ENCODE measurements around the gene CCR6. TPM values are rescaled to one million over a fixed set of nuclear protein-coding genes. Genes with fewer than 3 reads are reported as not detected.
A peak's percentile ranks its signal among the peaks of the same experiment; 100 is the strongest.

CCR6 gene
- total and polyA plus RNA-seq, 2 of the 8 experiments (the other 6 are each of a cell fraction or from before 2014, with no cell fraction given) = 0.06 TPM; not detected in 1

DNA sequence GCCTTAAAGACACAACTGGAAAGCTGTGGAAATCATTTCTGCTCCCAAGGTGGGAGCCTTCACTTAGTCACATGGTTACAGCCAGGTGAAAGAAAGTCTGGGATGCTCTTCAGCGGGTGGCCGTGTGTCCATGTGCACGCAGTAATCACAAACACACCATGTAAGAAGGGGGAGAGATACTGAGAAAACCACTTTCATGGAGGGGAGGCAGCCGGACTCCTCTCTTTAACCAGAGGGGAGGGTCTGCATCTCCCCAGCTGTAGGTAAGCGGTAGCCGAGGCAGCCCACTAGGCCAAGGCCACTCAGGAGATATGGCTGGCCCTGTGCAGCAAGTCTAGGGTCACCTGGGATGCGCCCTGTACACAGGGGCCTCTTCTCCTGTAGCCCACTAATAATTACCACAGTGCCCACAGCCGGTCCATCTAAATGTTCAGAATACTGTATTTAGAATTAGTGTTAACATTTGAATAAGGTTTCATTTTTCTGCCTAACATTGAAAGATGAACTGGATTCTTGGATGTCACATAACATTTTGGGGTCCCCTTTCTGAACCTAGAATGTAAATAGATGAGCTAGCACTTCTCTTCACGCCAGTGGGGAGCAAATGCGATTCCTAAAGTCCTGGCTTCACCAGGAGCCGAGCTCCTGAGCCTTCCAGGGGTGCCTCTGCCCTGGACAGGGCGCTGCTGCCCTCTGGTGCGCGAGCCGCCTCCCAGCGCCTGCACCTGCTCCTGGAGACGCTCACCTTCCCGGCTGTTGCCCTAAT is 19.0 kb downstream of the CCR6 start (continued):
- TF ChIP-seq CTCF (IDR thresholded peaks at IDR 0.05; ENCODE audit: control extremely low read depth in 1 of 3, insufficient read depth in 1 of 3, low read depth in 1 of 3, low read length in 3 of 3) (peak; percentile 90 to 94 (median 92)), TCF12 (IDR thresholded peaks at IDR 0.05; ENCODE audit: low read depth, low read length) (peak; percentile 59; the same call in 1 of the 2 replicates), CHD7 (IDR thresholded peaks at IDR 0.05; ENCODE audit: insufficient replicate concordance, low read length) (no peak), CEBPB (IDR thresholded peaks at IDR 0.05; ENCODE audit: low read depth, low read length) (no peak), SUZ12 (IDR thresholded peaks at IDR 0.05; ENCODE audit: low read length) (no peak)
- TF ChIP-seq, protein P1, sequence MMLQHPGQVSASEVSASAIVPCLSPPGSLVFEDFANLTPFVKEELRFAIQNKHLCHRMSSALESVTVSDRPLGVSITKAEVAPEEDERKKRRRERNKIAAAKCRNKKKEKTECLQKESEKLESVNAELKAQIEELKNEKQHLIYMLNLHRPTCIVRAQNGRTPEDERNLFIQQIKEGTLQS (IDR thresholded peaks at IDR 0.05; ENCODE audit: insufficient read depth, low read depth, low read length) = peak; percentile 16; the same call in 1 of the 2 replicates

All from H1 (cell line).